Kidney (tissue), 14 donors: Measurements from ENCODE around the gene C1QTNF7. TPM values are rescaled to one million over a fixed set of nuclear protein-coding genes. Genes with fewer than 3 reads are reported as not detected.

Source experiments
- DNase-seq, 5 donors: peaks; one replicate each; pipeline ENCODE4 v3.0.0-alpha.2; 2013 to 2020
- FAIRE-seq: peaks from 2 replicates; lab custom pipeline; 2012; peaks lifted over from hg19 to GRCh38; lab: Jason Lieb, UNC
- H3K27ac ChIP-seq, 2 donors: one replicate each; pipeline ENCODE4 v1.7.0; 2013; ENCODE audit warnings: low read depth in 2 of 2, low read length in 2 of 2, inconsistent platforms in 1 of 2
- H3K27me3 ChIP-seq: one replicate; pipeline ENCODE4 v1.7.1; 2013; ENCODE audit warnings: low read length, inconsistent platforms; ENCODE audit not compliant: control insufficient read depth, insufficient read depth
- H3K36me3 ChIP-seq, 3 donors: one replicate each; pipeline versions ENCODE4 v1.7.0 to v1.7.1; 2013; ENCODE audit warnings: low read length in 3 of 3, control low read depth in 1 of 3, inconsistent platforms in 1 of 3; ENCODE audit not compliant: insufficient read depth in 3 of 3, control insufficient read depth in 2 of 3
- H3K4me1 ChIP-seq, 3 donors: one replicate each; pipeline versions ENCODE4 v1.7.0 to v1.7.1; 2013; ENCODE audit warnings: low read length in 3 of 3, inconsistent platforms in 1 of 3, low read depth in 1 of 3; ENCODE audit not compliant: control insufficient read depth in 2 of 3, insufficient read depth in 2 of 3
- H3K4me3 ChIP-seq, 3 donors: one replicate each; pipeline versions ENCODE4 v1.7.0 to v1.8.1; 2013; ENCODE audit warnings: low read length in 3 of 3, control low read depth in 1 of 3, inconsistent platforms in 1 of 3
- H3K9ac ChIP-seq, 3 donors: one replicate each; pipeline versions ENCODE4 v1.7.0 to v1.7.1; 2013; ENCODE audit warnings: low read length in 3 of 3, control low read depth in 1 of 3, inconsistent platforms in 1 of 3
- H3K9me3 ChIP-seq, 3 donors: one replicate each; pipeline versions ENCODE4 v1.7.0 to v1.7.1; 2013; ENCODE audit warnings: low read length in 3 of 3, control low read depth in 1 of 3, inconsistent platforms in 1 of 3; ENCODE audit not compliant: control insufficient read depth in 2 of 3, insufficient read depth in 1 of 3
- intact Hi-C: fragments of 100-400 bp; cut with DNase I; formaldehyde crosslinking; loops from one replicate; pipeline ENCODE4 v1.11.1; 2022
- polyA plus RNA-seq: library from polyadenylated mRNA; stranded (reverse); fragments of 350-450 nt; fragmentation: Illumina TruSeq; extraction: RNeasy Lipid Tissue Mini Kit (QIAGEN cat#74804); gene quantifications from one replicate; pipeline ENCODE4 v1.2.3, GENCODE V29; 2014; ENCODE audit warnings: low read depth, low replicate concordance; ENCODE audit not compliant: insufficient read depth
- total RNA-seq: library from RNA; stranded (reverse); fragmentation: NEBNext Ultra II Directional; extraction: Animal tissue kit (Norgen Biotek cat#: 25700); gene quantifications from one replicate; pipeline ENCODE4 v1.2.1, GENCODE V29; 2021
- TF ChIP-seq, protein P1 (sequence below): IDR thresholded peaks from 3 replicates; pipeline ENCODE4 v1.5.1; 2012; ENCODE audit warnings: mild to moderate bottlenecking, moderate library complexity, borderline replicate concordance; ENCODE audit not compliant: insufficient read depth; ENCODE audit errors: extremely low read depth
- donor health status: control.
- donor health status: control.
- donor health status: control.
- donor health status: control.
- donor health status: control.
- donor health status: DM: yes; HTN: yes; CAD: no.
- donor health status: Normal renal cell carcinoma (clear cell type).

C1QTNF7 gene
- total and polyA plus RNA-seq, 2 donors from 2014 or later, result 2.2 to 5.3 TPM

- Histone ChIP-seq H3K36me3 (no peaks in the 10 kb centered on the region), H3K4me1 (peaks cover 0 to 3% (median 0%) of the 10 kb centered on the region in 3 donors), H3K27me3 (no peaks in the 10 kb centered on the region), H3K4me3 (no peak overlapping the region), H3K9me3 (no peaks in the 10 kb centered on the region), H3K9ac (no peak overlapping the region), H3K27ac (no peak overlapping the region)
- TF ChIP-seq, protein P1, sequence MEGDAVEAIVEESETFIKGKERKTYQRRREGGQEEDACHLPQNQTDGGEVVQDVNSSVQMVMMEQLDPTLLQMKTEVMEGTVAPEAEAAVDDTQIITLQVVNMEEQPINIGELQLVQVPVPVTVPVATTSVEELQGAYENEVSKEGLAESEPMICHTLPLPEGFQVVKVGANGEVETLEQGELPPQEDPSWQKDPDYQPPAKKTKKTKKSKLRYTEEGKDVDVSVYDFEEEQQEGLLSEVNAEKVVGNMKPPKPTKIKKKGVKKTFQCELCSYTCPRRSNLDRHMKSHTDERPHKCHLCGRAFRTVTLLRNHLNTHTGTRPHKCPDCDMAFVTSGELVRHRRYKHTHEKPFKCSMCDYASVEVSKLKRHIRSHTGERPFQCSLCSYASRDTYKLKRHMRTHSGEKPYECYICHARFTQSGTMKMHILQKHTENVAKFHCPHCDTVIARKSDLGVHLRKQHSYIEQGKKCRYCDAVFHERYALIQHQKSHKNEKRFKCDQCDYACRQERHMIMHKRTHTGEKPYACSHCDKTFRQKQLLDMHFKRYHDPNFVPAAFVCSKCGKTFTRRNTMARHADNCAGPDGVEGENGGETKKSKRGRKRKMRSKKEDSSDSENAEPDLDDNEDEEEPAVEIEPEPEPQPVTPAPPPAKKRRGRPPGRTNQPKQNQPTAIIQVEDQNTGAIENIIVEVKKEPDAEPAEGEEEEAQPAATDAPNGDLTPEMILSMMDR, result no peak
- intact Hi-C loops, result no loop called here
- DNase-seq (peak in 1 of 5 donors; percentile 82), FAIRE-seq (no peak)
Observed at GRCh38 chr4:15385928-15386327, 41.9 kb upstream of the C1QTNF7 start.

GRCh38 chr4:15390494-15390893 lies 37.3 kb upstream of the C1QTNF7 start:
- Histone ChIP-seq H3K36me3 (no peaks in the 10 kb centered on the region), H3K4me3 (no peak overlapping the region), H3K4me1 (no peaks in the 10 kb centered on the region), H3K9me3 (no peaks in the 10 kb centered on the region), H3K9ac (no peak overlapping the region), H3K27ac (no peak overlapping the region), H3K27me3 (no peaks in the 10 kb centered on the region)
- TF ChIP-seq, protein P1, result no peak
- no peak for DNase-seq
- FAIRE-seq, result no peak
- intact Hi-C loops, result no loop called here

GRCh38 chr4:15392053-15392805 lies 35.6 kb upstream of the C1QTNF7 start:
- intact Hi-C loops, result no loop called here
- no peaks in the 10 kb centered on the region for H3K36me3 ChIP-seq
- no peak overlapping the region for H3K27ac ChIP-seq
- TF ChIP-seq, protein P1, result no peak
- H3K4me1 ChIP-seq, result no peaks in the 10 kb centered on the region
- H3K9me3 ChIP-seq, result no peaks in the 10 kb centered on the region
- no peaks in the 10 kb centered on the region for H3K27me3 ChIP-seq
- DNase-seq (no peak), FAIRE-seq (no peak)
- H3K9ac ChIP-seq, result no peak overlapping the region
- H3K4me3 ChIP-seq, result no peak overlapping the region
